GM19035 (cell line): ENCODE data around the gene KLHL1.

Experiments
- ATAC-seq: cut with Tn5 transposase; IDR thresholded peaks from one replicate; pipeline ENCODE4 v1.9.1; 2021; ENCODE audit not compliant: unreplicated experiment

Gene KLHL1

GRCh38 chr13:69706807-69707206, 401.4 kb downstream of the KLHL1 start:
- ATAC-seq, result no peak

- no peak for ATAC-seq
Measured at GRCh38 chr13:69704311-69704710, 403.9 kb downstream of the KLHL1 start.

GRCh38 chr13:69690999-69691398, 417.3 kb downstream of the KLHL1 start:
- ATAC-seq, result no peak

- ATAC-seq, result peak; percentile 61
Measured at GRCh38 chr13:69683921-69684686, 424.1 kb downstream of the KLHL1 start.

GRCh38 chr13:69681722-69682121, 426.5 kb downstream of the KLHL1 start:
- ATAC-seq, result no peak

- no peak for ATAC-seq
Measured at GRCh38 chr13:69677343-69677742, 430.9 kb downstream of the KLHL1 start.

GRCh38 chr13:69676286-69676685, 432.0 kb downstream of the KLHL1 start:
- no peak for ATAC-seq

- no peak for ATAC-seq
Measured at GRCh38 chr13:69660155-69660554, 448.1 kb downstream of the KLHL1 start.

GRCh38 chr13:69657676-69658075, 450.6 kb downstream of the KLHL1 start:
- ATAC-seq, result no peak

- ATAC-seq, result no peak
Measured at GRCh38 chr13:69654392-69654791, 453.9 kb downstream of the KLHL1 start.
